GM12878 (cell line): ENCODE measurements around the gene ELAVL4. TPM values are rescaled to one million over a fixed set of nuclear protein-coding genes. Genes with fewer than 3 reads are reported as not detected.

Experiments used
- ATAC-seq: fragments of 200-7000 bp; cut with Tn5 transposase; 3 replicates; pipeline ENCODE4 v1.9.1; 2020; ENCODE audit warnings: mild to moderate bottlenecking, moderate library complexity
- BruUV-seq: library from RNA; stranded (reverse); fragments of 400-500 nt; replicated peaks from 2 replicates; lab custom pipeline; 2021; lab: Mats Ljungman, UMichigan
- CTCF ChIA-PET: fragments of 300-600 bp; sonication (Branson Sonifier 250); formaldehyde crosslinking; extraction: SDS; loops from one replicate; lab custom pipeline; 2021; ENCODE audit warnings: inconsistent platforms; lab: Yijun Ruan, JAX
- POLR2A ChIA-PET: fragments of 350-600 bp; formaldehyde crosslinking; extraction: SDS; loops from one replicate; lab custom pipeline; 2021; ENCODE audit warnings: inconsistent platforms; lab: Charles Lee
- RAD21 ChIA-PET: fragments of 300-600 bp; sonication (Branson Sonifier 250); formaldehyde crosslinking; loops from one replicate; lab custom pipeline; 2023; ENCODE audit warnings: antibody characterized with exemption; ENCODE audit not compliant: unreplicated experiment; lab: Charles Lee
- SMC1A ChIA-PET: fragments of 300-600 bp; sonication (Branson Sonifier 250); formaldehyde crosslinking; loops from one replicate; lab custom pipeline; 2023; ENCODE audit not compliant: unreplicated experiment, uncharacterized antibody; lab: Charles Lee
- DNase-seq: peaks from one replicate; pipeline ENCODE4 v3.0.0-alpha.2; 2011; ENCODE audit warnings: low read depth, low spot score
- FAIRE-seq: peaks from 3 replicates; lab custom pipeline; 2011; peaks lifted over from hg19 to GRCh38; lab: Jason Lieb, UNC
- H2AFZ ChIP-seq: 2 replicates; pipeline ENCODE4 v1.6.0; 2011; ENCODE audit warnings: low read depth, low read length, control low read depth; ENCODE audit not compliant: control insufficient read depth
- H3K27ac ChIP-seq: 2 replicates; pipeline ENCODE4 v1.5.1; 2011; ENCODE audit warnings: control low read depth; ENCODE audit not compliant: control insufficient read depth, insufficient read depth
- H3K27me3 ChIP-seq, 2 experiments: replicated peaks in 1 of 2; 2 replicates each; pipeline versions ENCODE4 v1.6.0 to v1.6.1; 2011; ENCODE audit warnings: low read length in 1 of 2; ENCODE audit not compliant: control insufficient read depth in 2 of 2, insufficient read depth in 2 of 2
- H3K36me3 ChIP-seq, 2 experiments: 2 replicates each; pipeline ENCODE4 v1.5.1; 2011; ENCODE audit warnings: low read length in 1 of 2; ENCODE audit not compliant: control insufficient read depth in 2 of 2, insufficient read depth in 2 of 2
- H3K4me1 ChIP-seq: 2 replicates; pipeline ENCODE4 v1.6.1; 2011; ENCODE audit warnings: mild to moderate bottlenecking, low read length, moderate library complexity, mixed read lengths; ENCODE audit not compliant: control insufficient read depth, insufficient read depth
- H3K4me2 ChIP-seq: 2 replicates; pipeline ENCODE4 v1.6.0; 2011; ENCODE audit warnings: control low read depth; ENCODE audit not compliant: control insufficient read depth, insufficient read depth
- H3K4me3 ChIP-seq: fragments of 200-600 bp; sonication (generic); 2 replicates; pipeline ENCODE4 v1.5.1; 2016
- H3K79me2 ChIP-seq: 2 replicates; pipeline ENCODE4 v1.6.0; 2011; ENCODE audit warnings: low read length; ENCODE audit not compliant: control insufficient read depth, insufficient read depth
- H3K9ac ChIP-seq: 2 replicates; pipeline ENCODE4 v1.8.0; 2011; ENCODE audit warnings: low read length, control low read depth, mixed read lengths; ENCODE audit not compliant: control insufficient read depth, insufficient read depth
- H3K9me3 ChIP-seq: replicated peaks from 3 replicates; pipeline ENCODE4 v1.5.1; 2011; ENCODE audit warnings: mild to moderate bottlenecking, low read length; ENCODE audit not compliant: control insufficient read depth, insufficient read depth
- H4K20me1 ChIP-seq: 2 replicates; pipeline ENCODE4 v1.6.0; 2011; ENCODE audit not compliant: control insufficient read depth, insufficient read depth
- SRF ChIP-seq, 2 experiments: IDR thresholded peaks; 2 replicates each; pipeline ENCODE4 v1.6.1; 2011; ENCODE audit warnings: low read depth in 2 of 2, low read length in 2 of 2, mild to moderate bottlenecking in 1 of 2, moderate library complexity in 1 of 2
- ZNF384 ChIP-seq: IDR thresholded peaks from 2 replicates; pipeline ENCODE4 v1.6.1; 2012; ENCODE audit warnings: low read depth, mild to moderate bottlenecking, low read length, improper control_type of control experiment, borderline replicate concordance
- in situ Hi-C: fragments of 300-500 bp; cut with MboI; formaldehyde crosslinking; loops from 9 replicates; pipeline ENCODE4 v1.14.3; 2018; ENCODE audit warnings: mixed read lengths
- intact Hi-C: fragments of 100-400 bp; cut with micrococcal nuclease; formaldehyde crosslinking; loops from one replicate; pipeline ENCODE4 v1.14.2; 2022; ENCODE audit not compliant: unreplicated experiment
- polyA plus RNA-seq, 11 experiments: library from polyadenylated mRNA; depleted of rRNA in 4 of 11; unstranded in 6 of 11; stranded (reverse) in 5 of 11; fragments of >200 nt; fragmentation: Nextera tagmentation in 4 of 11; fragmentation: Illumina TruSeq in 1 of 11; extraction: Ambion mirVana in 4 of 11; extraction: Trizol in 1 of 11; gene quantifications; 1 replicate in 1 of 11; 2 replicates in 10 of 11; pipeline versions ENCODE4 v1.2.1 to v1.2.3, GENCODE V29; 2011 to 2016; ENCODE audit warnings: inconsistent platforms in 2 of 11, missing spikeins in 2 of 11, low read depth in 1 of 11
- total RNA-seq, 4 experiments: library from RNA; depleted of rRNA in 3 of 4; stranded (reverse); fragments of >200 nt in 3 of 4; fragmentation: Illumina TruSeq in 1 of 4; extraction: Trizol in 1 of 4; gene quantifications; 2 replicates each; pipeline versions ENCODE4 v1.2.1 to v1.2.3, GENCODE V29; 2013 to 2021
- TF ChIP-seq, protein P1 (sequence below): IDR thresholded peaks from 2 replicates; pipeline ENCODE4 v1.6.1; 2011; ENCODE audit warnings: mild to moderate bottlenecking, low read depth, low read length, moderate library complexity; ENCODE audit not compliant: insufficient replicate concordance
- TF ChIP-seq, protein P2 (sequence below): fragments of 150-350 bp; IDR thresholded peaks from 2 replicates; pipeline ENCODE4 v1.6.1; 2014; ENCODE audit warnings: mild to moderate bottlenecking, low read depth, low read length
- TF ChIP-seq, protein P3 (sequence below): fragments of 450-650 bp; IDR thresholded peaks from 2 replicates; pipeline ENCODE4 v1.6.1; 2017; ENCODE audit warnings: mild to moderate bottlenecking, moderate library complexity

The ELAVL4 gene
- total and polyA plus RNA-seq, 10 of the 15 experiments (the other 5 are each of a cell fraction or from before 2014, with no cell fraction given) = 0.10 to 0.53 (median 0.17) TPM; not detected in 6

DNA sequence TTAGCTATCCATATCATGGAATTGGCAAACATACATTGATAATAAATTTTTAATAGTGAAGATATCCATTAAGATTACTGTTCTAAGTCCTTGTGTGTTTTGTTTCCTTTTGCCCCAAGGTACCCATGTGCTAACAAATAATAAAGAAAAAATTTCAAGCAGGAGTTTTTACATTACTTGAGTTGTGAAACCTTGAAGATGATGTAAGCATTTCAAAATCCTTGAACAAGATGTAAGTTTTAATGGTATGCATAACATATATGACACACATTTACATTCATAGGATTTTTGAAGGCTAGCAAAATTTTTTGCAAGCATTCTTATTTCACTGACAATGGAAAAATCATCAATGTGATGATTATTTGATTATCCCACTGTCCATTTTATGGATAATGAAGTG, 10.9 kb upstream of the ELAVL4 start:
- intact Hi-C loops = no loop called here
- no peak for FAIRE-seq
- Histone ChIP-seq H3K9ac (no peak overlapping the region), H3K79me2 (no peaks in the 10 kb centered on the region), H2AFZ (no peak overlapping the region), H3K4me2 (no peak overlapping the region), H3K27ac (no peak overlapping the region), H3K4me3 (no peak overlapping the region), H3K36me3 (no peaks in the 10 kb centered on the region), H3K9me3 (no peaks in the 10 kb centered on the region), H3K27me3 (no peaks in the 10 kb centered on the region), H3K4me1 (no peaks in the 10 kb centered on the region), H4K20me1 (no peaks in the 10 kb centered on the region)
- DNase-seq = no peak
- RAD21 ChIA-PET = no interaction called here
- CTCF ChIA-PET = no interaction called here
- no TSS peak for BruUV-seq
- ATAC-seq = no peak
- POLR2A ChIA-PET = no interaction called here
- SMC1A ChIA-PET = no interaction called here
- in situ Hi-C loops = no loop called here
- TF ChIP-seq, protein P1, sequence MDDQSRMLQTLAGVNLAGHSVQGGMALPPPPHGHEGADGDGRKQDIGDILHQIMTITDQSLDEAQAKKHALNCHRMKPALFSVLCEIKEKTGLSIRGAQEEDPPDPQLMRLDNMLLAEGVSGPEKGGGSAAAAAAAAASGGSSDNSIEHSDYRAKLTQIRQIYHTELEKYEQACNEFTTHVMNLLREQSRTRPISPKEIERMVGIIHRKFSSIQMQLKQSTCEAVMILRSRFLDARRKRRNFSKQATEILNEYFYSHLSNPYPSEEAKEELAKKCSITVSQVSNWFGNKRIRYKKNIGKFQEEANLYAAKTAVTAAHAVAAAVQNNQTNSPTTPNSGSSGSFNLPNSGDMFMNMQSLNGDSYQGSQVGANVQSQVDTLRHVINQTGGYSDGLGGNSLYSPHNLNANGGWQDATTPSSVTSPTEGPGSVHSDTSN = no peak
- TF ChIP-seq SRF (IDR thresholded peaks at IDR 0.05; ENCODE audit: low read depth in 2 of 2, low read length in 2 of 2) (no peak), ZNF384 (no peak)
- TF ChIP-seq, protein P2, sequence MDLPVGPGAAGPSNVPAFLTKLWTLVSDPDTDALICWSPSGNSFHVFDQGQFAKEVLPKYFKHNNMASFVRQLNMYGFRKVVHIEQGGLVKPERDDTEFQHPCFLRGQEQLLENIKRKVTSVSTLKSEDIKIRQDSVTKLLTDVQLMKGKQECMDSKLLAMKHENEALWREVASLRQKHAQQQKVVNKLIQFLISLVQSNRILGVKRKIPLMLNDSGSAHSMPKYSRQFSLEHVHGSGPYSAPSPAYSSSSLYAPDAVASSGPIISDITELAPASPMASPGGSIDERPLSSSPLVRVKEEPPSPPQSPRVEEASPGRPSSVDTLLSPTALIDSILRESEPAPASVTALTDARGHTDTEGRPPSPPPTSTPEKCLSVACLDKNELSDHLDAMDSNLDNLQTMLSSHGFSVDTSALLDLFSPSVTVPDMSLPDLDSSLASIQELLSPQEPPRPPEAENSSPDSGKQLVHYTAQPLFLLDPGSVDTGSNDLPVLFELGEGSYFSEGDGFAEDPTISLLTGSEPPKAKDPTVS = no peak
- TF ChIP-seq, protein P3, sequence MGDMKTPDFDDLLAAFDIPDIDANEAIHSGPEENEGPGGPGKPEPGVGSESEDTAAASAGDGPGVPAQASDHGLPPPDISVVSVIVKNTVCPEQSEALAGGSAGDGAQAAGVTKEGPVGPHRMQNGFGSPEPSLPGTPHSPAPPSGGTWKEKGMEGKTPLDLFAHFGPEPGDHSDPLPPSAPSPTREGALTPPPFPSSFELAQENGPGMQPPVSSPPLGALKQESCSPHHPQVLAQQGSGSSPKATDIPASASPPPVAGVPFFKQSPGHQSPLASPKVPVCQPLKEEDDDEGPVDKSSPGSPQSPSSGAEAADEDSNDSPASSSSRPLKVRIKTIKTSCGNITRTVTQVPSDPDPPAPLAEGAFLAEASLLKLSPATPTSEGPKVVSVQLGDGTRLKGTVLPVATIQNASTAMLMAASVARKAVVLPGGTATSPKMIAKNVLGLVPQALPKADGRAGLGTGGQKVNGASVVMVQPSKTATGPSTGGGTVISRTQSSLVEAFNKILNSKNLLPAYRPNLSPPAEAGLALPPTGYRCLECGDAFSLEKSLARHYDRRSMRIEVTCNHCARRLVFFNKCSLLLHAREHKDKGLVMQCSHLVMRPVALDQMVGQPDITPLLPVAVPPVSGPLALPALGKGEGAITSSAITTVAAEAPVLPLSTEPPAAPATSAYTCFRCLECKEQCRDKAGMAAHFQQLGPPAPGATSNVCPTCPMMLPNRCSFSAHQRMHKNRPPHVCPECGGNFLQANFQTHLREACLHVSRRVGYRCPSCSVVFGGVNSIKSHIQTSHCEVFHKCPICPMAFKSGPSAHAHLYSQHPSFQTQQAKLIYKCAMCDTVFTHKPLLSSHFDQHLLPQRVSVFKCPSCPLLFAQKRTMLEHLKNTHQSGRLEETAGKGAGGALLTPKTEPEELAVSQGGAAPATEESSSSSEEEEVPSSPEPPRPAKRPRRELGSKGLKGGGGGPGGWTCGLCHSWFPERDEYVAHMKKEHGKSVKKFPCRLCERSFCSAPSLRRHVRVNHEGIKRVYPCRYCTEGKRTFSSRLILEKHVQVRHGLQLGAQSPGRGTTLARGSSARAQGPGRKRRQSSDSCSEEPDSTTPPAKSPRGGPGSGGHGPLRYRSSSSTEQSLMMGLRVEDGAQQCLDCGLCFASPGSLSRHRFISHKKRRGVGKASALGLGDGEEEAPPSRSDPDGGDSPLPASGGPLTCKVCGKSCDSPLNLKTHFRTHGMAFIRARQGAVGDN = no peak
